HepG2 (cell line): ENCODE measurements around the gene ASAP2. TPM values are rescaled to one million over a fixed set of nuclear protein-coding genes. Genes with fewer than 3 reads are reported as not detected.
A peak's percentile ranks its signal among the peaks of the same experiment; 100 is the strongest.

Experiments
- ESRRA ChIP-seq: sonication (generic); formaldehyde crosslinking; IDR thresholded peaks from 2 replicates; pipeline ENCODE4 v1.5.1; 2020; ENCODE audit warnings: mild to moderate bottlenecking, low read depth, missing genetic modification reagents
- FOXA3 ChIP-seq: IDR thresholded peaks from 2 replicates; pipeline ENCODE4 v1.6.1; 2016; ENCODE audit warnings: missing genetic modification reagents, missing compliant biosample characterization
- HDAC1 ChIP-seq: sonication (generic); formaldehyde crosslinking; IDR thresholded peaks from 2 replicates; pipeline ENCODE4 v1.5.1; 2020; ENCODE audit warnings: mild to moderate bottlenecking, missing genetic modification reagents
- JUNB ChIP-seq: sonication (generic); formaldehyde crosslinking; IDR thresholded peaks from 2 replicates; pipeline ENCODE4 v1.8.0; 2022; ENCODE audit warnings: missing genetic modification reagents, mild to moderate bottlenecking, borderline replicate concordance
- MEIS1 ChIP-seq: sonication (generic); formaldehyde crosslinking; IDR thresholded peaks from 2 replicates; pipeline ENCODE4 v1.9.0; 2021; ENCODE audit warnings: mild to moderate bottlenecking, missing genetic modification reagents, moderate library complexity, borderline replicate concordance
- MIXL1 ChIP-seq: IDR thresholded peaks from 2 replicates; pipeline ENCODE4 v1.6.1; 2016
- NCOA1 ChIP-seq: sonication (generic); formaldehyde crosslinking; IDR thresholded peaks from 2 replicates; pipeline ENCODE4 v1.9.0; 2021; ENCODE audit warnings: missing genetic modification reagents
- NFKBIZ ChIP-seq: IDR thresholded peaks from 2 replicates; pipeline ENCODE4 v1.6.1; 2018; ENCODE audit warnings: missing genetic modification reagents, missing compliant biosample characterization
- NR2C2 ChIP-seq: sonication (generic); formaldehyde crosslinking; IDR thresholded peaks from 2 replicates; pipeline ENCODE4 v1.4.0; 2020; ENCODE audit warnings: missing genetic modification reagents, mild to moderate bottlenecking, moderate library complexity, borderline replicate concordance
- NR2F1 ChIP-seq, 2 experiments: fragments of 450-650 bp in 1 of 2; formaldehyde crosslinking in 1 of 2; IDR thresholded peaks; 2 replicates each; pipeline versions ENCODE4 v1.5.0 to v1.6.1; 2016 to 2020; ENCODE audit warnings: mild to moderate bottlenecking in 1 of 2, missing compliant biosample characterization in 1 of 2, missing genetic modification reagents in 1 of 2, moderate library complexity in 1 of 2
- RCOR2 ChIP-seq: IDR thresholded peaks from 2 replicates; pipeline ENCODE4 v1.6.1; 2016; ENCODE audit warnings: missing biosample characterization, missing genetic modification reagents
- REL ChIP-seq: sonication (generic); formaldehyde crosslinking; conservative IDR thresholded peaks from 2 replicates; pipeline ENCODE4 v1.8.0; 2022; ENCODE audit warnings: mild to moderate bottlenecking, missing genetic modification reagents, moderate library complexity
- ZNF12 ChIP-seq: sonication (generic); formaldehyde crosslinking; IDR thresholded peaks from 2 replicates; pipeline ENCODE4 v1.5.0; 2020; ENCODE audit warnings: missing genetic modification reagents
- ZNF354B ChIP-seq: sonication (generic); formaldehyde crosslinking; IDR thresholded peaks from 2 replicates; pipeline ENCODE4 v1.8.0; 2022; ENCODE audit warnings: mild to moderate bottlenecking, missing genetic modification reagents
- ZNF441 ChIP-seq: sonication (generic); formaldehyde crosslinking; IDR thresholded peaks from 2 replicates; pipeline ENCODE4 v1.7.0; 2021; ENCODE audit warnings: missing genetic modification reagents, borderline replicate concordance
- ZNF644 ChIP-seq: IDR thresholded peaks from 2 replicates; pipeline ENCODE4 v1.6.1; 2016; ENCODE audit warnings: low read depth
- ZNF772 ChIP-seq: sonication (generic); formaldehyde crosslinking; IDR thresholded peaks from 2 replicates; pipeline ENCODE4 v1.5.0; 2020; ENCODE audit warnings: mild to moderate bottlenecking, missing genetic modification reagents
- ZNF83 ChIP-seq: sonication (generic); formaldehyde crosslinking; IDR thresholded peaks from 2 replicates; pipeline ENCODE4 v1.4.0; 2020; ENCODE audit warnings: missing genetic modification reagents, mild to moderate bottlenecking, borderline replicate concordance
- polyA plus RNA-seq, 8 experiments: library from polyadenylated mRNA; depleted of rRNA in 3 of 8; stranded (reverse) in 7 of 8; unstranded in 1 of 8; fragments of >200 nt; fragmentation: Illumina TruSeq in 4 of 8; extraction: Trizol in 4 of 8; gene quantifications; 2 replicates each; pipeline versions ENCODE4 v1.2.1 to v1.2.3, GENCODE V29; 2011 to 2016; ENCODE audit warnings: low read depth in 4 of 8, missing spikeins in 1 of 8, mixed read lengths in 1 of 8; ENCODE audit not compliant: insufficient read depth in 1 of 8
- total RNA-seq, 5 experiments: library from RNA; depleted of rRNA; stranded (reverse); fragments of >200 nt; fragmentation: Illumina TruSeq; extraction: Trizol; gene quantifications; 2 replicates each; pipeline ENCODE4 v1.2.3, GENCODE V29; 2016; ENCODE audit warnings: low read depth in 1 of 5
- TF ChIP-seq, protein P1 (sequence below): sonication (generic); formaldehyde crosslinking; IDR thresholded peaks from 2 replicates; pipeline ENCODE4 v1.9.0; 2021; ENCODE audit warnings: missing genetic modification reagents, borderline replicate concordance
- TF ChIP-seq, protein P2 (sequence below): sonication (generic); formaldehyde crosslinking; IDR thresholded peaks from 2 replicates; pipeline ENCODE4 v1.9.0; 2021; ENCODE audit warnings: mild to moderate bottlenecking, missing genetic modification reagents
- TF ChIP-seq, protein P3 (sequence below): sonication (generic); formaldehyde crosslinking; conservative IDR thresholded peaks from 2 replicates; pipeline ENCODE4 v1.8.0; 2022; ENCODE audit warnings: missing genetic modification reagents

Gene ASAP2
- total and polyA plus RNA-seq, 2 of the 13 experiments (the other 11 are each of a cell fraction or from before 2014, with no cell fraction given), result 7.3 to 22.3 TPM

DNA sequence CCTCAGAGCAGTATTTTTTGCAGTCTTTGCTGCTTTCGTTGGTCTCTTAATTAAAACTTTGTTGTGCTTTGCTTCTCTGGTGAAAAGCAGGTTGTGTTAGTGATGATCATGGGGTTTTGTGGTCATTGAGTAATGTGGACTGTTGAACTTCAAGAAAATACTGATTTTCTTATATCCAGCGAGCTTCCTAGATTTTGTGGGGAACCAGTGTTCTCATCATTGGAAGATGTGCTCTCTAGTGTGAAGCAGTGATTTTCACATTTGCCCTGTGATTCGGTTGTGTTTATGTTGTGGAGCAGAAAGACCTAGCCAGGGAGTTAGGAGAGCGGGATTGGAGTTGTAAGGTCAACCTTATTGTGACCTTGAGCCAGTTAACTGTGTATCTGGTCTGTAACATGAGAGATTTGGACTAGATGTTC is 12.4 kb downstream of the ASAP2 start (continued):
- TF ChIP-seq, protein P1, sequence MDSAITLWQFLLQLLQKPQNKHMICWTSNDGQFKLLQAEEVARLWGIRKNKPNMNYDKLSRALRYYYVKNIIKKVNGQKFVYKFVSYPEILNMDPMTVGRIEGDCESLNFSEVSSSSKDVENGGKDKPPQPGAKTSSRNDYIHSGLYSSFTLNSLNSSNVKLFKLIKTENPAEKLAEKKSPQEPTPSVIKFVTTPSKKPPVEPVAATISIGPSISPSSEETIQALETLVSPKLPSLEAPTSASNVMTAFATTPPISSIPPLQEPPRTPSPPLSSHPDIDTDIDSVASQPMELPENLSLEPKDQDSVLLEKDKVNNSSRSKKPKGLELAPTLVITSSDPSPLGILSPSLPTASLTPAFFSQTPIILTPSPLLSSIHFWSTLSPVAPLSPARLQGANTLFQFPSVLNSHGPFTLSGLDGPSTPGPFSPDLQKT (CRISPR knock-in tag), result no peak
- TF ChIP-seq, protein P2, sequence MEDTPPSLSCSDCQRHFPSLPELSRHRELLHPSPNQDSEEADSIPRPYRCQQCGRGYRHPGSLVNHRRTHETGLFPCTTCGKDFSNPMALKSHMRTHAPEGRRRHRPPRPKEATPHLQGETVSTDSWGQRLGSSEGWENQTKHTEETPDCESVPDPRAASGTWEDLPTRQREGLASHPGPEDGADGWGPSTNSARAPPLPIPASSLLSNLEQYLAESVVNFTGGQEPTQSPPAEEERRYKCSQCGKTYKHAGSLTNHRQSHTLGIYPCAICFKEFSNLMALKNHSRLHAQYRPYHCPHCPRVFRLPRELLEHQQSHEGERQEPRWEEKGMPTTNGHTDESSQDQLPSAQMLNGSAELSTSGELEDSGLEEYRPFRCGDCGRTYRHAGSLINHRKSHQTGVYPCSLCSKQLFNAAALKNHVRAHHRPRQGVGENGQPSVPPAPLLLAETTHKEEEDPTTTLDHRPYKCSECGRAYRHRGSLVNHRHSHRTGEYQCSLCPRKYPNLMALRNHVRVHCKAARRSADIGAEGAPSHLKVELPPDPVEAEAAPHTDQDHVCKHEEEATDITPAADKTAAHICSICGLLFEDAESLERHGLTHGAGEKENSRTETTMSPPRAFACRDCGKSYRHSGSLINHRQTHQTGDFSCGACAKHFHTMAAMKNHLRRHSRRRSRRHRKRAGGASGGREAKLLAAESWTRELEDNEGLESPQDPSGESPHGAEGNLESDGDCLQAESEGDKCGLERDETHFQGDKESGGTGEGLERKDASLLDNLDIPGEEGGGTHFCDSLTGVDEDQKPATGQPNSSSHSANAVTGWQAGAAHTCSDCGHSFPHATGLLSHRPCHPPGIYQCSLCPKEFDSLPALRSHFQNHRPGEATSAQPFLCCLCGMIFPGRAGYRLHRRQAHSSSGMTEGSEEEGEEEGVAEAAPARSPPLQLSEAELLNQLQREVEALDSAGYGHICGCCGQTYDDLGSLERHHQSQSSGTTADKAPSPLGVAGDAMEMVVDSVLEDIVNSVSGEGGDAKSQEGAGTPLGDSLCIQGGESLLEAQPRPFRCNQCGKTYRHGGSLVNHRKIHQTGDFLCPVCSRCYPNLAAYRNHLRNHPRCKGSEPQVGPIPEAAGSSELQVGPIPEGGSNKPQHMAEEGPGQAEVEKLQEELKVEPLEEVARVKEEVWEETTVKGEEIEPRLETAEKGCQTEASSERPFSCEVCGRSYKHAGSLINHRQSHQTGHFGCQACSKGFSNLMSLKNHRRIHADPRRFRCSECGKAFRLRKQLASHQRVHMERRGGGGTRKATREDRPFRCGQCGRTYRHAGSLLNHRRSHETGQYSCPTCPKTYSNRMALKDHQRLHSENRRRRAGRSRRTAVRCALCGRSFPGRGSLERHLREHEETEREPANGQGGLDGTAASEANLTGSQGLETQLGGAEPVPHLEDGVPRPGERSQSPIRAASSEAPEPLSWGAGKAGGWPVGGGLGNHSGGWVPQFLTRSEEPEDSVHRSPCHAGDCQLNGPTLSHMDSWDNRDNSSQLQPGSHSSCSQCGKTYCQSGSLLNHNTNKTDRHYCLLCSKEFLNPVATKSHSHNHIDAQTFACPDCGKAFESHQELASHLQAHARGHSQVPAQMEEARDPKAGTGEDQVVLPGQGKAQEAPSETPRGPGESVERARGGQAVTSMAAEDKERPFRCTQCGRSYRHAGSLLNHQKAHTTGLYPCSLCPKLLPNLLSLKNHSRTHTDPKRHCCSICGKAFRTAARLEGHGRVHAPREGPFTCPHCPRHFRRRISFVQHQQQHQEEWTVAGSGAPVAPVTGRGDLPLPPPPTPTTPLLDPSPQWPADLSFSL (CRISPR knock-in tag), result peak; percentile 28; the same call in 1 of the 2 replicates
- TF ChIP-seq NFKBIZ (no peak), MIXL1 (no peak), ZNF644 (CRISPR knock-in tag) (0 out of 2 replicates have a peak, but pooled peaks have one; percentile 13), ZNF83 (CRISPR knock-in tag) (no peak), RCOR2 (CRISPR knock-in tag) (0 out of 2 replicates have a peak, but pooled peaks have one; percentile 24), ZNF441 (CRISPR knock-in tag) (no peak), ZNF354B (CRISPR knock-in tag) (no peak), NR2F1 (CRISPR knock-in tag; IDR thresholded peaks at IDR 0.05) (peak; percentile 29 to 42; a peak in 1 of 4 replicates), NCOA1 (CRISPR knock-in tag) (no peak), REL (CRISPR knock-in tag) (no peak), JUNB (no peak), ZNF772 (CRISPR knock-in tag) (no peak), ZNF12 (CRISPR knock-in tag) (no peak), HDAC1 (CRISPR knock-in tag) (no peak), MEIS1 (CRISPR knock-in tag) (no peak), NR2C2 (CRISPR knock-in tag) (no peak), ESRRA (CRISPR knock-in tag) (peak; percentile 79), FOXA3 (0 out of 2 replicates have a peak, but pooled peaks have one; percentile 12)
- TF ChIP-seq, protein P3, sequence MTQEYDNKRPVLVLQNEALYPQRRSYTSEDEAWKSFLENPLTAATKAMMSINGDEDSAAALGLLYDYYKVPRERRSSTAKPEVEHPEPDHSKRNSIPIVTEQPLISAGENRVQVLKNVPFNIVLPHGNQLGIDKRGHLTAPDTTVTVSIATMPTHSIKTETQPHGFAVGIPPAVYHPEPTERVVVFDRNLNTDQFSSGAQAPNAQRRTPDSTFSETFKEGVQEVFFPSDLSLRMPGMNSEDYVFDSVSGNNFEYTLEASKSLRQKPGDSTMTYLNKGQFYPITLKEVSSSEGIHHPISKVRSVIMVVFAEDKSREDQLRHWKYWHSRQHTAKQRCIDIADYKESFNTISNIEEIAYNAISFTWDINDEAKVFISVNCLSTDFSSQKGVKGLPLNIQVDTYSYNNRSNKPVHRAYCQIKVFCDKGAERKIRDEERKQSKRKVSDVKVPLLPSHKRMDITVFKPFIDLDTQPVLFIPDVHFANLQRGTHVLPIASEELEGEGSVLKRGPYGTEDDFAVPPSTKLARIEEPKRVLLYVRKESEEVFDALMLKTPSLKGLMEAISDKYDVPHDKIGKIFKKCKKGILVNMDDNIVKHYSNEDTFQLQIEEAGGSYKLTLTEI (CRISPR knock-in tag), result no peak
